HuH-7 (cell line): ENCODE measurements around the gene ANGEL1.

ENCODE experiments used
- DNase-seq: peaks from one replicate; pipeline ENCODE4 v3.0.0; 2011; ENCODE audit warnings: low spot score

ANGEL1 gene

DNA sequence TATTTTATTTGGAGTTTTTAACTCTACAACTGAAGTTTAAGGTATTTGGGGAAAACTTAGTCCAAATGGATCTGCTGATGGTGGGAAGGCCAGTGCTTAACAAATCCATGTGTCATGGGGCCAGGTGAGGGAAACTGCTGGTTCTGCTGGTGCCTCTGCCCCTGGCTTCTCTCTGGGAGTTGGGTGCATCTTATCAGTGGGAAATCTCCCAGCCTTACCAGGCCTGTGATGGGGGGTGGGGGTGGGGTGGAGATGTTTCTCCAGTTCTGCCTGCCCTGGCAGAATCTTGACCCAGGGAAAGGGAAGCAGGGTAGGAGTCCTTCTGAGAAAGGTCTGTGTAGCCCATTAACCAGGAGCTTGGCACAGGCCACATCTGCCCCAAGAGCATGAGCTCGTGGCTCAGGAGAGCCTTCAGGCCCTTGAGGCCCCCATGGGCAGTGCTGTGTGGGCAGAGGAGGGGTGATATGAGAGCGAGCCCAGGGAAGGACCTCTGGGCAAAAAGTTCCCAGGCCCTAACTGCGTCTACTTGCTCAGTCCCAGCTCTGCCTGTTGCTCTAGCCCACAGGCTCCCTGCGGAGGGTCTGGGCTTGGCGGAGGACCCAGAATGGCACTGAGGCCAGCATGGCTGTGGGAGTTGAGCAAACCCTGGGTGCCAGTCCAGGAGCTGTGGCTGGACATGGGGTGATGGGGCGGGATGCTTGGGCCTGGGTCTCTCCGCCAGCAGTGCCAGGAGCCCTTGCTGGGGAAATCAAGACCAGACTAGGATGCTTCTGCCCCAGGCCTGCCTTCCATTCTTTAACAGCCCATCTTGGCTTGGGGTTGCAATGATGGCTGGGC, 33.2 kb downstream of the ANGEL1 start:
- no peak for DNase-seq

DNA sequence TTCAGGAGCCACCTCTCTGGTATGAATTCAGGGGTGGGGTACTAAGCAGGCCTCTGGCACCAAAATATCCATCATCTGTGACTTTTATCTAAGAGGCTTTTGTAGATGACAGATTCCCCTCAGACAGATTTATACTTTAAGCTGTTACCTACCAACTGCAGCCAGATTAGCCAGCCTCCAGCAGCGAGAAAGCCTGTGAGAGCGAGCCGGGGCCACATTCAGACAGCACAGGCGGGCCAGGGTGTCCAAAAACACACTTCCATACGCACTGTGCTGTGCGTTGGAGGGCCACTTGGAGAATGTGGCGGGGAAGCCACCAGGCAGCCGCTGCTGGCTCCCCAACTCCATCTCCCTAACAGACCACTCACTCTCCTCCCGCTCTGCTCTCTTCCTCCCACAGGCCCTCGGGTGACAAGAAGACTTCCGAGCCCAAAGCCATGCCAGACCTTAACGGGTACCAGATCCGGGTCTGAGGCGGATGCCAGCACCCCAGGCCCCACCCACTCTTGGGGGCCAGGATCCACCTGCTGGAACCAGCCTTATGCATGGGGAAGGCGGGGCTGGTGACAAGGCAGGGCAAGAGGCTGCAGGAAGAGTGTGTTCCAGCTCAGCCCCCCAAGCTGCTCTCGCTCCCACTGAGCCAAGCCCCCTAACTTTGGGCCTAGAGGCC, 34.0 kb downstream of the ANGEL1 start:
- no peak for DNase-seq

- DNase-seq = no peak
Observed at GRCh38 chr14:76777721-76778120, 35.0 kb downstream of the ANGEL1 start.

- DNase-seq = no peak
Observed at GRCh38 chr14:76776428-76777251, 36.0 kb downstream of the ANGEL1 start.

GRCh38 chr14:76775695-76776427, 36.8 kb downstream of the ANGEL1 start:
- no peak for DNase-seq

- no peak for DNase-seq
Observed at GRCh38 chr14:76774821-76775694, 37.6 kb downstream of the ANGEL1 start.

- DNase-seq = no peak
Observed at GRCh38 chr14:76773956-76774820, 38.5 kb downstream of the ANGEL1 start.

GRCh38 chr14:76773188-76773885, 39.3 kb downstream of the ANGEL1 start:
- DNase-seq = no peak

- DNase-seq = no peak
Observed at GRCh38 chr14:76772300-76773187, 40.1 kb downstream of the ANGEL1 start.

DNA sequence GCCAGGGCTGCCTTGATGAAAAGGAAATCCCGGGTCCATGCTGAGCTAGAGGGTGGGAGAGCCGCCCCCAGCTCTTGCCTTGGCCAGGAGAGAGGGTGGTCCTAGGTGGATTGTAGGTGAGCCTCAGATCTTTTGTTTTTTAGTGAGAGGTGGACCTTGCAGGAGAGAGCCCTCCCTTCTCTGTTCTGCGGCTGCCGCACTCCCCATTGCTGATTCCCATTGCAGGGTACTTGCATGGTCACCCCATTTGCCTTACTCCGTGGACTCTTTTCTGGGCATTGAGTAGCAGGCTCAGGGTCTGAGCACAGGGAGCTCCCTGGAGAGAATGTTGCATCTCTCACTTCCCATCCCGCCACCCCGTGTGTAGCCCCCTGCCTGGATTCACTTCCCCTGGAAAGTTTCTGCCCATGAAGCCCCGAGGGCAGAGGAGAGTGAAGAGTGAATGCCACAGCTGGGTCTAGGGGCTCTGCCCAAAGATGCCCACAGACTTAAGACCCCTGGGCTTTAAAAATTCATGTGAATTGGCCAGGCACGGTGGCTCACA, 41.2 kb downstream of the ANGEL1 start:
- no peak for DNase-seq

DNA sequence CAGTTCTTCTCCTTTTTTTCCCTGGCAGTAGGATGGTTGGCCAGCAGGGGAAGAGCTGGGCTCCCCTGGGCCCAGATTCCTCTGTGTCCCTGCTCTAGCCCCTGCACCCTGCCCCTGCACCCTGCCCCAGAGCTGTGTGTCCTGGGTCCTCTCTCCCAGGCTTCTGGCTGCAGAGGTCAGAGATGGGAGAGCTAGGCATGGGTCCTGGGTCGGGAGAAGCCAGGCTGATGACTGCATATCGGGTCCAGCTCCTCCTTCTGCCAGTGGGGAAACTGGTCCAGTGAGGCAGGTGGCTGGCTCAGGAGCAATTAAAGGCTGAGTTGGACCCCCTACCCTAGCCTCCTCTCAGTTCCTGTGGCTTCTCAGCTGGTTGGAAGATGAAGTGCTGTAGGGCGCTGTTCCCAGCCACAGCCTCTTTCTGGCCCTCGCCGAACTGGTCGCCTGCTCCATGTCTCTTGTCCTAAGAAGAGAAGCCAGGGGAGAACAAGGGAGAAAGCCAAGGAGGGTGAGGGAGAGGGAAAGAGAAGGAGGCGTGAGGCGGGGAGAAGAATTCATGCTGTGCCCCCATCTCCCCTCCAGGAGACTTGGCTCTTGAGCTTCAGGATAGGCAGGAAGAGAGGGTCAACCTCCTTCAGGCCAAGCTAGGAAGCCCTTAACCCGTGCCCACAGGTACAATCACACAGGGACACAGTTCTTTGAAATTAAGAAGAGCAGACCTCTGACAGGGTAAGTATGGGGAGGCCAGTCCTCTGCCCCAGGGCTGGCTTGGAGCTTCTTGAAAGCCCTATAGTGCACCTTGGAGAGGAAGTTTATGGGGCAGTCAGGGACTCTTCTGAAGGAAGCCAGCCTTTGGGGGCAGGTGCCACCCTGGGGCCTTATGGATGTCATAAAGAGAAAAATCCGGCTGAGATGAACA, 41.9 kb downstream of the ANGEL1 start:
- no peak for DNase-seq

GRCh38 chr14:76769636-76770292, 42.9 kb downstream of the ANGEL1 start:
- no peak for DNase-seq

GRCh38 chr14:76768671-76769500, 43.8 kb downstream of the ANGEL1 start:
- DNase-seq = no peak

DNA sequence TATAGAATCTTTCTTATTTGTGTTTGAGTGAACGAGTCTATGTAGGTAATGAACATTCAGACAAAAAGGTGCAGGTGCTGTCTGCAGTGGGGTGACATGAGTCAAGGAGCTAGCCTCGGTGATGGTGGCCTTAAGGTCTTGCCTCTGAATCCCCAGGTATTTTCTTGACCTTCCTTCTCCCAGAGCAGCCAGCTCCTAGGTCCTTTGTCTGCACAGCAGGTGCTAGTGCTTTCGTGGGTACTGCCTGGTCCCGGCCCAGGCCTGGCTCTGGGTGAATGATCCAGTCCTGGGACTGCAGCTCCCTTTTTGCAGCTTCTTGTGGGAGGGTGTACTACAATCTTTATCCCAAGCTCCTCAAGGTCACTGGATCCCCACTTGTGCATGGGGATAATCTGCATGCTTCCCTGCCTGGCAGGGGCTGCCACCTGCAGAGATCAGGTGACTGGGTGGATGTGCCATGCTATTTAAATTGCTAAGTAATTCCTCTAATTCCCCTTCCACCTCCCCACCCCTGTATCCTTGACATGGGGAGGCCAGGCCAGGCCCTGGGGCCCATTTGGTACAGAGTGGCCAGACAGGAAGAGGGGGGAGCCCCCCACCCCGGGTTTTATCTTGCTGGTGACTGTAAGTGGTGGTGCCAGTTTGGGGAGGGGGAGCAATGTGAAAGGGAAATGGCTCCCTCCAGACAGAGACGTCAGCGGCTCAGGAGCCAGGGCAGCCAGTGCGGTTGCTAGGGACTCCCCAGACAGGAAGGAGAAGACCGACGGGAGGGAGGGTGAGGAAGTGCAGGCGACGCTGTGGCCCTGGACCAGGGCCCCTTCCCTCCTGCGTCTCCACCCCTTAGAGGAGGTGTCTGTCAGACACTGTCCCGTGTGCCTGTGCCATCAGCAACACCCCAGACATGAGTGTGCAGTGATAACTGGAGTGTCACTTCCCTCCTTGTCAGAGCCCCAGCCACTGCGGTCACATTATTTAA, 44.7 kb downstream of the ANGEL1 start:
- DNase-seq = no peak
